NK-92 treated with Interleukin-12 subunit alpha and Interleukin-12 subunit beta, amount 100 ng/mL, for 24 hours (cell line): Measurements from ENCODE around the gene KCNJ5.

Source experiments
- DNase-seq: peaks from one replicate; lab custom pipeline; 2025; lab: John Stamatoyannopoulos, UW

KCNJ5 gene

DNA sequence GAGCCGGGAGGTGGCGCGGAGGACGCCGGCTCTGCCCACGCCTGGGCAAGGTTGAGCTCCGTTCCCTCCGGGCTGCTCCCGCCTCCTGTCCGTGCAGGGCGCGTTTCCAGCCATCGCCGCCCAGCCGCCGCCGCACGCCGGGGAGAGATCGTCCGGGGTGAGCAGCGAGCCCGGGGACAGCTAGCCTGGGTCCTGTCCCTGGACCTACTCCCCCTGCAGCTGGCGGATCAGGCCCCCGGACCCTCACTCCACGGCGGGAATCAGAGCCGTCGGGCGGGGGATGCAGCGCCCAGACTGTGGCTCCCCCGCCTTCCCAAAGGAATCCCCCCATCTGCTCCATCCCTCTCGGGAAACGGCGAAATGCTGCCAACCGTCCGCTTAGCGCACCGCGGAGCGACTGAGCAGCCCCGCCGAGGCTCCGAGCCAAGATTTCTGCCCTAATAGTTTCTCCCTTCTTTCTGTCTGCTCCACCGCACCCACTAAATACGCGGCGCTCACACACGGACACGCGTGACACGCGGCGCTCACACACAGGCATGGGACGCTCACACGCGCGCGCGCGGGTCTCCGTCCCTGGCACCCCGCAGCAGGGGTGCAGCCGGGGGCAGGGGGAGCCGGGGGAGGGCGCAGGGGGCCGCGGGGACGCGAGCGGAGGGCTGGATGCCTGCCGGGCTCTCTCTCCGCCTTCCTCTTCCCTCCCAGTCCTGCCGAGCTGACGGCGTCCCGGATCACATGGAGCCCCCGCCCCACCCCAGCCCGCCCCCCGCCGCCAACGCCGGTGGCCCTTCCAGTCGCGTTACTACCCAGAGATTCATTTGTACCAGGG is at the start of gene KCNJ5:
Gene KCNJ5, plus strand, starts transcription at position 814 of the 826 bp plus-strand sequence. CDS start 19,918 bp downstream, outside the sequence.
- no peak for DNase-seq

- no peak for DNase-seq
These were observed 49.6 kb upstream of the KCNJ5 start for GRCh38 chr11:128841461-128842072.

- no peak for DNase-seq
These were observed 47.9 kb upstream of the KCNJ5 start for GRCh38 chr11:128843198-128843785.

DNA sequence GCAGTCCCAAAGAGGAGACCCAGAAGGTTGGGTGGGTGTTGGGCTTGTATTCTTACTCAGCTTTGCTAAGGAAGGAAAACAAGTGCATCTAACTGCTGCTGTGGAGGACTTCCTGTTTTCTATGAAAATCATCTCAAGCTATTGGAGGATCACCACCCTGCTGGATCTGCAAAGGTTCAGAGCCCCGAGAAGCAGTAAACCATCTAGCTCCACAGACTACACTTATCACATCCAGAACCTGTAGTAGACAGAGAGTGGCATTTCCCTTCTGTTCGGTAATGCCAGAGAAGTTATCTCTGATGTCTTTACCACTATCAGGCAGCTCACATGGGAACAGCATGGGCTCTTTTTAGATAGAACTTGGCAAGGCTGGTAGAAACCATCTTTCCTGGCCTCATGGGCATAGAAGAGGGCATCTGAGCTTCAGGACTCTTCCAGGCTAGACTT is 45.8 kb upstream of the KCNJ5 start:
- DNase-seq, result no peak

DNA sequence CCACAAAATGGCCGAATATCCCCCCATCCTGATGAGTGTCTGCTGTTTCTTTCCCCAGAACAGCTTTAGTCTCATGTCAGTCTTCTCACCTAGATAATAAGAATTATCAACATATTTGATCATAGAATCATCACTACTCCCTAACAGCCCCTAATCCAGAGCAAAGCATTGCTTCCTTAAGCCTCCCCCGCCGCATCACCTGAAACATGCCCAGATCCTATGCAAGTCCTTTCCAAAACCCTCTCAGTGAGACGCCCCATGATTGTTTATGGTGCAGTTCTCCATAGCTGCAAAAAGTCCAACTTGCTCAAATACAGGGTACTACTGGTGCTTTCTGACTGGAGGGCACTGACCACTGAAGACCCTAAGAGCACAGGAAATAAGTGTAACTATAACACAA is 44.2 kb upstream of the KCNJ5 start:
- no peak for DNase-seq

DNA sequence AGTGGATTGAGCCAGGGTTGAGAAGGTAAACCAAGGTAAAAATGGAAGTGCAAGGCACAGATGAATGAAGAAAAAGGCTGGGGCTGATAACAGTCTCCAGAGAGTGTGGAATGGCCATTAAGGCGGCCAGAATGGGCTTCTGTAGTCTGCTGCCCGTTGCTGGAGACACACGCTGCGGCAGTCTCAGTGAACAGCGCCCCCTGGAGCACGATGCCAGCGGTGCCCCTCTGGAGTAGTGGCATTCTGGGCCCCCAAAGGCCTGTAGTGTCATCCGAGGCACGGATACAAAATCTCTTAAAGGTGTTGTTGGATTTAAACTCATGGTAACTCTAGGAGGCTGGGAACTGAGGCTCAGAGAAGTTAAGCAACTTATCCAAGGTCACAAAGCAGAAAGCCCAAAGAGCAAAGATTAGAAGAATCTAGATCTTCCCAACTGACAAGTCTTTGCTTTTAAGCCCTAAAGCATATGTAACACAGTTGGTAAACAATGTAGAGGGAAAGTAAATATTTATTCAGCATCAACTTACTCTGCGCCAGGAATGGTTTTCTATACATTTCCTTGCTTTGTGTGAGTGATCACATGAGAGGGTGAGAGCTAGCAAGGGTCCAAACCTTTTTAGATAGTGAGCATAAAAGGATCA is 42.2 kb upstream of the KCNJ5 start:
- peak; percentile 15 for DNase-seq

GRCh38 chr11:128852327-128853023 is 38.7 kb upstream of the KCNJ5 start:
- no peak for DNase-seq

DNA sequence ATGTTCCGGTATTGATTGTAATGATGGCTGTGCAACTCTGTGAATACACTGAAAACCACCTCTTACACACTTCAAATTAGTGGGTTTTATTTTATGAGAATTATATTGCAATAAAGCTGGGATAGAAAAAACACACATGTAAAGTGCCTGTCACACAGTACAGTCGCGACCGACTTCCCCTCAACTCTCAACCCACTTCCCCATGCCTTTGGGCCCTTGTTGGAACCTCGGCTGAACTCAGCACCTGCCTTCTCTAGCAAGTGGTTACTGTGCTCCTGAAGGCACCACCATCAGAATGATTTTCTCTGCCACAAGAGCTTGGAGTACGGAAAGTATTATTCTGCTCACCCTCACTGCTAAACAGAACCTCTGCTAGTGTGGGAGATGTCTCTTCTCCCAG is 37.6 kb upstream of the KCNJ5 start:
- DNase-seq, result no peak

DNA sequence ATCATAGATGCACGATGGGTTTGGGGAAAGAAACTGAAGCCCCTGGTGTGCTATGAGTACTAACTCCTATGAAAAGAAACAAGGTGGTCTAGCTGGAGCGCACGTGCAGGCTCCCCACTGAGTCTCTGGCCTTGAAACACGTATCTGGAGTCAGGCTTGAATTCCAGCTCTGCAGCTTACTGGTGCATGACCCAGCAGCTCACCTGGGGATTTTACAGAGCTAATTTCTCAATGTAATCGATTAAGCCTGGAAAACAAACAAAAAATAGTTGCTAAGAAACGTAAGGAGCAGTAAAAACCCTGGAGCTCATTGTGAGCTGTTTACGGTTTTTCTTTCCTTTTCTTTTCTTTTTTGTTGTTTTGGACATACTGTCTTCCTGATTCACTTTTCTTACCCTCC is 36.3 kb upstream of the KCNJ5 start:
- DNase-seq, result no peak

DNA sequence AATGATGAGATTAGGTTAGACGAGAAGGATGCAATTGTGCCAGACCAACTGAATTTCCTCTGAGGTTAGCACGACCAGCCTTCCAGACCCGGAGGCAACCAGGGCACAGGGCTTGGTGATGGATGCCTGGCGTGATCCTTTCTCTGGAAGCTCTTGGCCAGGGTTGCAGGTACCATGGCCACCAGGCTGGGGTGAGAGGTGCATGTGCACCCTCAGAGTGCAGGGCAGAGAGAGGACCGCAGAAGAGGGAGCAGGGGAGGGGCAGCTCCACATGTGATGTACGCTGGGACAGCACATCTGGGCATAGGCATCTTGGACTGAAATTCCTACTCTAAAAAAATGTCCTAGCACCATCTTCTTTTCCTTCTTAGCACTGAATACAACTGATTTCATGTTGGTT is 34.9 kb upstream of the KCNJ5 start:
- DNase-seq, result no peak

GRCh38 chr11:128857341-128857740 is 33.8 kb upstream of the KCNJ5 start:
- DNase-seq, result no peak

GRCh38 chr11:128859563-128860441 is 31.4 kb upstream of the KCNJ5 start:
- DNase-seq, result no peak

DNA sequence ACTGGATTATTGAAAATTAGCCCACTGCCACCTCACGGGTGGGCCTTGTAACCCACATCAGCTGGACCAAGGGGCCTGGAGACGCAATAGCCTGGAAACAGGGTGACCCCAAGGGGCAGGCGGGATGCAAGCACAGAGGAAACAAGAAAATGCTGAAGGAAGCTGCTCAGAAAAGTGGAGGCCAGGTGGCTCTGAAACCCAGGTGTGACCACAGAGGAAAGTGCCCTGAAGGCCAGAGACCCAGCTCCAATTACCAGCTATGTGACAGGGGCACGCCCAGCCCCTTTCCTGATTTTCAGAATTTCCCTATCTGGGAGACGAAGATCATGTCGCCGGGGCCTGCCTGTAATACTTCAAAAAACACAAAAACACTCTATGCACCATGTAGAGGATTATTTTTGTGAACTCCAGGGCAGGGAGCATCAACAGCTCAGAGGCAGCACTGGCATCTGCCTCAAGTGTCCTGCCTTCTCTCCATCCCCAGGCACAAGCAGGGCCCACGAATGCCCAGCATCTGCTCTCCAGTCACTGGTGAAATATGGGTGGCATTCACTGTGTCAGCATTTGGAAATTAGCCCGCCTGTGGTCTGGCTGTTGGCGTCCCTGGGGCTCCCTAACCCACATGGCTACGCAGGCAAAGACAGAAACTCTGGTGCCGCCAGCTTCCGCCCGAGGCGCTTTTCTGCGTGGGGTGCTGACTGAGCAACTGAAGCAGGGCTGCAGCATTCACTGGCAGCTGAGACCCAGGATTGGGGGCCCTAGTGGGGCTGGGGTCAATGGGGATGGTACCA is 30.4 kb upstream of the KCNJ5 start:
- DNase-seq, result no peak

GRCh38 chr11:128862406-128862805 is 28.8 kb upstream of the KCNJ5 start:
- DNase-seq, result no peak

DNA sequence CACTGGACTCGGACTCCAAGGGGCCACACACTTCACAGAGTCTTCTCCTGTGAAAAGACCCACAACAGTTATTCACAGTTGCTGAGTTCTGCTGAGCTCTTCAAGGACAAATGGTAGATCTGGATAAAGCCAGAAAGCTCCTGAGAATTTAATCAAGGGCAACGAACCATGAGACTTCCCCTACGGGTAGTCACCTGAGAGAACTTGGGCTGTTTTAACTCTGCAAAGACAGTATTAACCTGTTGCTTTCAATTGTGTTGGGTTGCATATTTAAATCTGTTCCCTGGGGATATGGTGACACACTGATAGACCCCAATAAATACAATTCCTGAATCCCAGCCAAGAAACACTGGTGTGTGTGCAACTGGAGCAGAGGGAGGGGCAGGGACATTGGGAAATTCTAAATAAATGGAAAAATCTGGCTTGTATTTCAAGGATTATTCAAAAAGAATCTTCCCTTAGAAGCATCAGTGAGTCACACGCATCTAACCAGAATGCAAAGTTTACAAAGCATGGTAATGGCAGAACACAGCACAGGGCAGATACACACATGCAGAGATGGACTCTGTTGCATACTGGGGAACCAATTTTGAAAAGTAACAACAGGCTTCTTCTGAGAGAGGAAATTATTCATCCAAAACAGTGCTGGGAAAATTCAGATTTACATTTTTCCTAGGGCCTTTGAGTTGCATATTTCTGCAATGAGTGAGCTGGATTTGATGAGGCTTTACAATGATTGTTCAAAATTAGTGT is 28.1 kb upstream of the KCNJ5 start:
- DNase-seq, result no peak

DNA sequence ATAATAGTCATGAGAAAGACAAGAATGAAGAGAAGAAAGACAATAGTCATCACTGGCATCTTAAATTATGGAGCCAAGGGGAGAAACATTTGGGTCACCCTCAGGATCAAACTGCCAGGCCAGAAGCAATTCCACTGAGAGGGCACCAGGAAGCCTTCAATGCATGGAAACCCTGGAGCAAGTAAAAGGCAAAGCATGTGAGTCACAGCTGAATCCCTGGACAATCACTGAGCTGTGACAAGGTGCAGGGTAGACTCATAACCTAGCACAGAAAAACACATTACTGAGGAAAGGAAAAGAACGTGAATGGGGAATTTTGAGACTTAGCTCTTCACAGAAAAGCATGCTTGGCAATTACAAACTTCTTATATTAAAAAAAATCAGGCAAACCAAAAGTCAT is 25.7 kb upstream of the KCNJ5 start:
- DNase-seq, result no peak

GRCh38 chr11:128867277-128867676 is 23.9 kb upstream of the KCNJ5 start, which contains the start of gene KCNJ1:
Gene KCNJ1 (minus strand): TSS chr11:128867296. CDS start chr11:128840243, 27,053 bp downstream.
- DNase-seq, result no peak

- no peak for DNase-seq
These were observed 22.1 kb upstream of the KCNJ5 start for GRCh38 chr11:128868841-128869671.
